GM19238 (cell line): ENCODE measurements around the gene KRT17.
"Not testable (repeated sequence)": the region's sequence is repeated elsewhere in the genome, so short reads cannot be mapped to it uniquely, and the experiment has no call there.

Experiments
- DNase-seq: peaks from one replicate; pipeline ENCODE4 v3.0.0; 2011; ENCODE audit warnings: low spot score; ENCODE audit not compliant: insufficient read length

The KRT17 gene

DNA sequence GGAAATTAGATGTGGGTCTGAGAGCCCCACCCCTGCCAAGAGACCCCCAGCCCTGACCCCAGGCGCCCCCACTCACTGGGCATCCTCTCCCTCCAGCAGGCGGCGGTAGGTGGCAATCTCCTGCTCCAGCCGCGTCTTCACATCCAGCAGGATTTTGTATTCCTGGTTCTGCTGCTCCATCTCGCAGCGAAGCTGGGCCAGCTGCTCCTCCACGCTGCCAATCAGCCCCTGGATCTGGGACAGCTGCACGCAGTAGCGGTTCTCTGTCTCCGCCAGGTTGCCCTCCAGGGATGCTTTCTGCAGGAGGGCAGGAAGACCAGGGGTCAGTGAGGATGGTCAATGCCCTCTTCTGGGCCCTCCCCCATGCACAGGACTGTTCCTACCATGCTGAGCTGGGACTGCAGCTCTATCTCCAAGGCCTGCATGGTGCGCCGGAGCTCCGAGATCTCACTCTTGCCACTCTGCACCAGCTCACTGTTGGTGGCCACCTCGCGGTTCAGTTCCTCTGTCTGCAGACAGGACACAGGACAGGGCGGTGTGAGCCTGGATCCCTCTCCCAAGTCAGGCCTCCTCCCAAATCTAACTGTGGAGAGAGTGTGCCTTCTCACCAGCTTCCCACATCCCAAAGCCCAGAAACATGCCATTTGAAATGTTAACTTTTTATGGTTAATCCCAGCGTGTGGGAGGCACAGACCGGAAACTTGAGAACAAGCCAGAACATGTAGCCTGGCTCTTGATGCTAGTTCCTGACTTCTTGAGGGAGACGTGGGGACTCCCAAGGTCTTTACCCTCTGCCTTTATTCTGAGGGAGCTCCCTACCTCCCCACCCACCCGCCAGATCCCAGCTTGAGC lies 3.6 kb downstream of the KRT17 start:
- DNase-seq = no peak

- not testable (repeated sequence) for DNase-seq
Measured at GRCh38 chr17:41619927-41620582, 4.3 kb downstream of the KRT17 start.

DNA sequence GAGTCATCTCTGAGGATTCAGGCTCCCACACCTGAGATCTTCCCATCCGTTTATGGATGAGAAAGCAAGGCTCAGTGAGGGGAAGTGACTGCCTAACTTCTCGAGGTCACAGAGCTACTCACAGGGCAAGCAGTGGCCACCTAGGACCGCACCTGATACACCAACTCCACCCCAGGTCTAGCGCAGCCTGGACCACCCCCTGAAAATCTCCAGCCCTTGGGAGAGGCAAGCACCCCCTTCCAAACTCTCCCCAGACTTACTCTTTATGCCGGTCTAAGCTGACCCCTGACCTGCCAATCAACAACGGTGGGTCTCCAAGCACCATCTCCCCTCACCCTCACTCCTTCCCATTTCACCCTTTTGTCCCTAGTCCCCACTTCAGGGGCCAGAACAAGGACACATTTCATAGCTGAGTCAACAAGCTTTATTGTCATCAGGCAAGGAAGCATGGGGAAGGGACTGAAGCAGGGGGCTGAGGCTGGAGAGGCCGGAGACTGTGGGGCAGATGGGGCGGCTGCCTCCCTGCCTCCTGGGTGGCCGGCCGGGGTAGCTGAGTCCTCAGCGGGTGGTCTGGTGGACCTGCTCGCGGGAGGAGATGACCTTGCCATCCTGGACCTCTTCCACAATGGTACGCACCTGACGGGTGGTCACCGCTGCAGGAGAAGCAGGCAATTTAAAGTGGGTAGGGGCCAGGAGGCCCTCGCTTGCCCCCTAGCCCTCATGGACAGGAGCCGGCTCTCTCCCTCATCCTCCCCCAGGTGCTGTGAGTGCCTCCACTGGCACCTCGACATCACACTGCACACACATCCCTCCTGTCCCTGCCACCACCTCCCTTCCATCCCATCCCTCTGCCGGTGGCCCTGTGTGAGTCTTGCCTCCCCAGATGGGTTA lies 5.1 kb downstream of the KRT17 start:
- no peak for DNase-seq

GRCh38 chr17:41618341-41619035 lies 5.9 kb downstream of the KRT17 start:
- DNase-seq = no peak

GRCh38 chr17:41617698-41618097 lies 6.7 kb downstream of the KRT17 start:
- DNase-seq = no peak

- no peak for DNase-seq
Measured at GRCh38 chr17:41617136-41617535, 7.2 kb downstream of the KRT17 start.

DNA sequence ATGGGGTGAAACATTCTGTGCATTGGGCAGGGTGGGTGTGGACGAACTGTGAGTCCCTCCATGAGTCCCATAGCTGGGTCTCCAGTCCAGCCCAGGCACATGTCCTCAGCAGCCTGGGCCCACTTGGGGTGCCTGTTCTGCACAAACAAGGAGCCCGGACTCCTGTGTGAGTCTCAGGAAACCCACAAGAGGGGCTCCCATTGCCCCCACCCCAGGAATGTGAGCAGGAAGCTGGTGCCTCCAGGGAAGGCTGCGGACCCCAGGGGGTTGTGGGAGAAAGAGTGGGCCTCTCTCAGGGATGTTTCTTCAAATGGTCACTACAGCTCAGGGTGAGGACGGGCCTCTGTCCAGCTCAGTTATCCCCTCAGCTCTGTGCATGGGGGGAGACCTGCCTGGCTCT lies 7.9 kb downstream of the KRT17 start:
- not testable (repeated sequence) for DNase-seq

- DNase-seq = no peak
Measured at GRCh38 chr17:41615454-41615853, 8.9 kb downstream of the KRT17 start.

DNA sequence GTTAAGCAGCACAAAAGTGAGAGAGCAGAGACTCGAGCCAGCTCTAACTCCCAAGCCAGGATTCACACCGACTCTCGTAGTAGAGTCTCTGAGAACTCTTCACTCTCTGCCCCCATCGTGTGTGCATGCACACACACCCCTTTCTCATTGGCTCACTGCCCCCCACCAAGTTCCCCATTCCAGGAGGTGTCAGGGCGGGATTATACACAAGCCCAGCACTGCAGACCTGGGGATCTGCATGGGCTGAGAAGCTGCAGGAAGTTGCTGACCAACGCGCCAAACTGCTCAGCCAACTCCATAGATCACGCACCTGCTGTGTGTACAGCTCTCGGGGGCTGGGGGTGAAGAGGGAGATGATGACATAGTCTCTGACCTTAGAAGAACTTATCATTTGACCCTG lies 9.6 kb downstream of the KRT17 start:
- DNase-seq = not testable (repeated sequence)

- no peak for DNase-seq
Measured at GRCh38 chr17:41614098-41614497, 10.3 kb downstream of the KRT17 start.

GRCh38 chr17:41613277-41614082 lies 10.9 kb downstream of the KRT17 start:
- DNase-seq = no peak

- DNase-seq = not testable (repeated sequence)
Measured at GRCh38 chr17:41612376-41613160, 11.8 kb downstream of the KRT17 start, which contains the start of gene KRT16. Gene KRT16 (minus strand): TSS chr17:41612767. CDS start chr17:41612688, 79 bp downstream.

- no peak for DNase-seq
Measured at GRCh38 chr17:41610965-41611640, 13.3 kb downstream of the KRT17 start.

- DNase-seq = not testable (repeated sequence)
Measured at GRCh38 chr17:41610061-41610517, 14.3 kb downstream of the KRT17 start.

DNA sequence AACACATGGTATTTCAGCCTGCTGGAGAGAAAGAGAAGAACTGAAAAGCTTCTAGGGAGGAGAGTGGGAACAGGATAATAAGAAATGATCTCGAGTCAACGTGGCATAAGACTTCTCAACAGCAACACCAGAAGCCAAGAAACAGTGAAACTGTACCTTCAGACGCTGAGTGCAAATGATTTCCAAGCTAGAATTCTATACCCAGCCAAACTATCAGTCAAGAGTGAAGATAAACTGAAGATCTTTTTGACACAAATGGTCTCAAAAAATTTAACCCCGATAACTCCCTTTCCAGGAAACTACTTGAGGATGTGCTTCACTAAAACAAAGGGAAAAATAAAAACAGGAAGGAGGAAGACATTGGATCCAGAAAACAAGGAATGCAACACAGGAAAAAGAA lies 17.4 kb downstream of the KRT17 start:
- DNase-seq = not testable (repeated sequence)

- no peak for DNase-seq
Measured at GRCh38 chr17:41602524-41602923, 21.9 kb downstream of the KRT17 start.

DNA sequence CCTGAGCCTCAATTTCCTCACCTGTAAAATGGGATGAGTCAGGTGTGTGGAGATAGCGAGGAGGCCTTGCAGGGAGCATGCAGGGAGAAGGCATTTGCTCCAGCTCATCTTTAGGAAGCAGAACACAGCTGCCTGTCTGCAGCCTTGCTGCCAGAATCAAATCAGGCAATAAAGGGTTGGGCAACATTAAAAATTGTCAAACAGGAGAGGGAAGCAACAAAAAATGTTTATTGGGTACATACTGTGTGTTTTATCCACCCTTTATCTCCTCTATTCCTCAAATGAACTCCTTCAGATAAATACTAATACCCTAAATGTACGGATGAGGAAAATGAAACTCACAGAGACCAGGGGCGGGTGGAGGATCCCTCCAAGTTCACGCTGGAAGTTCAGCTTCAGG lies 24.1 kb downstream of the KRT17 start:
- DNase-seq = no peak

DNA sequence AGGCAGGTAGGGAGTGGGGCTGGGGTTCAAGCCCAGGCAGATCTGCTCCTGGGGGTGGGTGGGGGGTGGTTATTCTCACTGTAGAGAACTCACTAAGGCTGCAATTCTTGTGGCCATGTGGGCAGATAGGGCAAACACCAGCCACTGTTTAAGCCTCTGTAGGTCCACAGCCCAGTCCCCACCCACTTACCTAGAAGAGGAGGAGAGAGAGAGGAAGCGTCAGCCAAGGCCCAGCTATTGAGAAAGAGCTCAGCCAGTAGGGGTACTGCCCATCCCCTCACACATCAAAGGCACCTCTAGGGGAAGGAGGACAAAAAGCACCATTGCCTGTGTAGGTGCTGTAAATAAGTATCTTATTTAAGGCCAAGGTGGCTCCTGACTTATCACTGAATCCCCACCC lies 24.7 kb downstream of the KRT17 start:
- no peak for DNase-seq

DNA sequence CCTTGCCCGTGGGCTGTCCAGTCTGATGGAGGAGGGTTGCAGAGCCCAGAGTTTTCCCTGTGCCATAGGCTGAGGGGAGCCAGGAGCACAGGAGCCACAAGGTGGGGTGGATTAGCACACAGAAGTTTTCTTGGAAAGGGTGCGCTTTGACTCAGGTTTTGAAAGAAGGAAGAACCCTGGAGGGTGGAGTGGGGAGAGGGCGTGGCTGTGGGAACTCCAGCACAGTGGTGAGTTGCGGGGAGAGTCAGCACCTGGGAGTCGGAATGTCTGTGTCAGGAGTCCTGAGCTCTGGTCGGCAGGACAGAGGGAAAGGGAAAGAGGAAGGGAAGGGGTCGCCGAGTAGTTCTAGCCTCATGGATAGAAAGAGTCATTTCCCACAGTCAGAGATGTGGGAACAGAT lies 28.8 kb downstream of the KRT17 start:
- DNase-seq = no peak
